HL-60/S4 treated with retinoic acid at 250 ng/mL for 4 days and 3 days (cell line): Measurements from ENCODE around the gene DNAH17.

Source experiments
- in situ Hi-C: fragments of 300-500 bp; cut with MboI; formaldehyde crosslinking; loops from 2 replicates; pipeline ENCODE4 v1.7.0; 2022; ENCODE audit warnings: low sequenced_read_pairs

Gene DNAH17

GRCh38 chr17:78462148-78462547 is 115.0 kb downstream of the DNAH17 start:
- in situ Hi-C loops: no loop called here

- in situ Hi-C loops: no loop called here
Observed at GRCh38 chr17:78461799-78462053, 115.5 kb downstream of the DNAH17 start.

DNA sequence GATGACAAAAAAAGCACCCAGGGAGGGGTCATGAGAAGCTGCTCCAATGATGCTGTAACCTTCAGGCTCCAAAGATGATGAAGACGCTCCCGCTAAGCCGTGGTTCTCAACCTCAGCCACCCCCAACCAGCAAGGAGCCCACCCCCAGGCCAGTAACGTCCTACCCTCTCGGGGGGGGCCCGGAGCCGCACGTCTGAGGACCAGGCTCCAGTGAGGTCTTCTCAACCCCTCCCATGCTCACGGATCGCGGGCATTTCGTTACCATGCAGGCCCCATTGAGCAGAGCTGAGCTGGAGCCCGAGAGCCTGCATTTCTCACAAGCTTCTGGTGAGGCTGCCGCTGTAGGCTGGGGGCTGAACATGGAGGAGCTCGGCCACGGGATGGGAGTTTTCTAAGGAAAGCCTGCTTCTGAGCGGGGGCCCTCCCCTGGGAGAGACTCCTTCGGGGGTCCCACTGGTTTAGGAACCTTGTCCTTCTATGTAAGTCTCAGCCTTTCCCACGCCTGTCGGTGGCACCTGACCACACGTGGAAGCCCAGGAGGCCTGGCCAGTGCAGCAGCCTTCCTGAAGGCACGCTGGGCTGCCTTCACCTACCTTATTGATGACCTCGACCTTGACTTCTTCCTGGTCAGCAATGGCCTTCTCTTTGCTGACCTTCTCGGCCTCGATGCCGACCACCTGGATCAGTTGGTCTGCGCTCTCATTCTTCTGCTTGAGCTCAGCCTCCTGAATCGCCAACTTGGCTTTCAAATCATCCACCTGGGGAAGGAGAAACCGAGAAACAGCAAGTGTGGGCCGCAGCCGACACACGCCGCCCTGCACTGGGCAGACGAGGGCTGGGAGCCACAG is 116.0 kb downstream of the DNAH17 start:
- in situ Hi-C loops: no loop called here

DNA sequence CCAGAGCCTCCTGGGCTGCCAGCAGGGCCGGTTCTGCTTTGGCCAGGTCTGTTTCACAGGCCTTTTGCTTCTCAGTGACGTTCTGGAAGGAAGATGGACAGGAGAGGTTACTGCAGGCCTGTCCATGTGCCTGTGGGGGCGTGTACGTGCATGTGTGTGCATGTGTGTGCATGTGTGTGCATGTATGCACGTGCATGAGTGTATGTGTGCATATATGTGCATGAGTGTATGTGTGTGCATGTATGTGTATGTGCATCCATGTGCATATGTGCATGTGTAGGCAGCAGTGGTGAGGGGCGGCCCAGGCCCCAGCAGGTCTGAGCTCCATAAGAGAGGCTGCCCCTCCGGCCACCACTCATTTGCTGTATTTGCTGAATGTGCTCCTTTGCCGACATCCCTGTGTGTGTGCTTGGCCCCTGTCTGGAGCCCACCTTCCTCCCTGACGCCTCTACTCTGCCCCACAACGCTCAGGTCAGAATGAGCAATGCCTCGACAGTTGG is 117.0 kb downstream of the DNAH17 start:
- in situ Hi-C loops: no loop called here

GRCh38 chr17:78459696-78460095 is 117.5 kb downstream of the DNAH17 start:
- in situ Hi-C loops: no loop called here

DNA sequence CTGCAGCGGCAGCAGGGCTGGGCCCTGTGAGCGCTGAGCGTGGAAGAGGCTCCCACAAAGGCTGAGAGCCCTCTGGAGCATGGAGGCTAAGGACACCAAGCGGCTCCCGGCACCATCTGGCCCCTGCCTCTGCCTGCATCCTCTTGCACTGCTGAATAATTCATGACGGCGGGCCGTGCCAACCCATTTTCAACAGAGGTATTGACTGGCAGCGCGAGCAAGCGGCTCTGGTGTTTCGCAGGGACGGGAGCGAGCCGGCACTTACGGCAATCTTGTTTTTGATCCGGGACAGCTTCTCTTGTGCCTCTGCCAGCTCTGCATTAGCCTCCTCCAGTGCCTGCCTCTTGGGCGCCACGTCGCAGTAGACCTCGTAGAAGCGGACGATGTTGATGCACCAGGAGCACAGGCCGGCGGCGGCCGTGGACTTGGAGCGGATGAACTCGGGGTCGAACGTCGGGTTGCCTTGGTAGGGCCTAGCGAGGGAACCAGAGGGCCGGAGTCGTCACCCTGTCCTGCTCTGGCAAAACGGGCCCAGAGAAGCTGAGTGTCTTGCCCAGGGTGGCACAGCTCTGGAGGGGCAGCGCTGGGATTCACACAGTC is 118.4 kb downstream of the DNAH17 start:
- in situ Hi-C loops: no loop called here

DNA sequence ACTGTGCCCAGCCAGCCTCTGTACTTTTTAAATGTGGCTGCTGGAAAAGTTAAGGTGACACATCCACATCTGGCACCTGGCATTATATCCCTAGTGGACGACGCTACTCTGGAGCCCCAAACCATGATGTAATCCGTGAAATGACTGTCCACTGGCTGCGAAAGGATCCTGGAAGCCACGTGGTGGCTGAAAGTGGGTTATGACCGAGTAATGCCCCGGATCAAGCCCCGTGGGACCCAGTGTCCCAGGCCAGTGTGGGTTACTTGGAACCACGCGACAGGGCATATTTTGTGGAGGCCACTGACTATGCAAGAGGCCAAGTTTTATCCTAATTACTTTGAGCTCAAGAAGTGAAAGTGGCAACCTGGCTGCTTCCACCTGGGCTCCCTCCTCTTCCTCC is 119.1 kb downstream of the DNAH17 start:
- in situ Hi-C loops: no loop called here

GRCh38 chr17:78454346-78454745 is 122.8 kb downstream of the DNAH17 start:
- in situ Hi-C loops: no loop called here

GRCh38 chr17:78451753-78452152 is 125.4 kb downstream of the DNAH17 start:
- in situ Hi-C loops: no loop called here

DNA sequence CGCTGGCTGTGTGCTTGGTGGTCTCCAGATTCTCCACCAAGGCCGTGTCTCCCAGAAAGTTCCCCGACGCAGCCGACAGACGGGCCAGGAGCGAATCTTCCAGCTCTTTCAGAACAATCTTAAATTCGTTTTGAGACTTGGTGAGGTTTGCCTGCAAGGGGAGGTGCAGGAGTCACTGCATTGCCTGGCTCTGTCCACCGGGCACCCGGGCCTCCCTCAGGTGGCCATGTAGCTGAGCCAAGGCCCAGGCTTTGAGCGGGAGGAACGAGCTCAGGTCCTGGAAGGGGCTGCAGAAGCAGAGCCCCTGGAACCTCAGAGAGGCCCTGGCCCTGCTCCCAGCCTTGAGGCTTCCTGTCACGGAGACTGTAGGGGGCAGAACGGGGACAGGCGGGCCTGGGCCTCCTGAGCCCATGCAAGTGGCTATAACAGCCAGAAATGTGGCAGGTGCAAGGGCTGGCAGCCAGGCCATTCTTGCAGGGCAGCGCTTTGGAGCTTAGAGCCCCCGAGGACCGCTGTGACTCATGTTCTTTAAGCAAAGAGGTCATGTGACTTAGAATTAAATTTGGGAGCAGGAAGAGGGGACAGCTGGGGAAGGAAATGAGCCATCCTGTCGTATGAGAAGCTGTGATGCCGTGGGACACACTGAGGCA is 126.4 kb downstream of the DNAH17 start:
- in situ Hi-C loops: no loop called here

GRCh38 chr17:78449983-78450595 is 127.1 kb downstream of the DNAH17 start:
- in situ Hi-C loops: no loop called here

GRCh38 chr17:78448356-78448993 is 128.7 kb downstream of the DNAH17 start:
- in situ Hi-C loops: no loop called here

DNA sequence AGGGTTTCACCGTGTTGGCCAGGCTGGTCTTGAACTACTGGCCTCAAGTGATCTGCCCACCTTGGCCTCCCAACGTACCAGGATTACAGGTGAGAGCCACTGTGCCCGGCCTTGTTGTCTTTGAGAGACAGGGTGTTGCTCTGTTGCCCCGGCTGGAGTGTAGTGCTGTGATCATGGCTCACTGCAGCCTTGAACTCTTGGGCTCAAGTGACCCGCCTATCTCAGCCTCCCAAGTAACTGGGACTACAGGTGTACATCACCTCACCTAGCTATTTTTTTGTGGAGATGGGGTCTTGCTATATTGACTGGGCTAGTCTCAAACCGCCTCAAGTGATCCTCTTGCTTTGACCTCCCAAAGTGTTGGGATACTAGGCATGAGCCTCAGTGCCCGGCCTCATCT is 130.4 kb downstream of the DNAH17 start:
- in situ Hi-C loops: no loop called here

DNA sequence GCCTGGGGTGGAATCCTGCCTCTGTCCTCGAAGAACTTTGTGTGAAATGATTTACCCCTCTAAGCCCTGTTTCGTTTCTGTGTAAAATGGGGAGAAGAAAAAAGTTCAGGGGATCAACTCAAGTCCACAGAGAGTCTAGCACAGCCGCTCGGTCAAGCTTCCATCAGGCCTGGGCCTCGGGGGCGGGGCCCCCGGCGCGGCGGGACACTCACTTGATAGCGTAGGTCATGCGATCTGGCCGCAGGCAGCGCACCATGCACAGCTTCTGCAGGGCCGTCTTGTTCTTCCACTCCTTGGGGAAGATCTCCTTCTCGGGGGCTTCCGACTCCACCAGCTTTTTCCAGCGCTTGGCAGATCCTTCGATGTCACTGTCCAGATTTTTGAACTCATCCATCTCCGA is 132.8 kb downstream of the DNAH17 start:
- in situ Hi-C loops: no loop called here

GRCh38 chr17:78442648-78443218 is 134.5 kb downstream of the DNAH17 start:
- in situ Hi-C loops: no loop called here

GRCh38 chr17:78441271-78441971 is 135.8 kb downstream of the DNAH17 start:
- in situ Hi-C loops: no loop called here

GRCh38 chr17:78438694-78439325 is 138.4 kb downstream of the DNAH17 start:
- in situ Hi-C loops: no loop called here

- in situ Hi-C loops: no loop called here
Observed at GRCh38 chr17:78438271-78438691, 138.9 kb downstream of the DNAH17 start.

- in situ Hi-C loops: no loop called here
Observed at GRCh38 chr17:78437508-78438169, 139.6 kb downstream of the DNAH17 start.
